GM18499 (cell line): Measurements from ENCODE around the gene SUSD4.
"Not testable (repeated sequence)": the region's sequence is repeated elsewhere in the genome, so short reads cannot be mapped to it uniquely, and the experiment has no call there.

Experiments
- ATAC-seq: cut with Tn5 transposase; IDR thresholded peaks from one replicate; pipeline ENCODE4 v1.9.1; 2021; ENCODE audit warnings: moderate number of reproducible peaks; ENCODE audit not compliant: insufficient read depth, unreplicated experiment

Gene SUSD4

GRCh38 chr1:223260712-223261111 is 103.3 kb downstream of the SUSD4 start:
- no peak for ATAC-seq

GRCh38 chr1:223259462-223259861 is 104.5 kb downstream of the SUSD4 start:
- no peak for ATAC-seq

DNA sequence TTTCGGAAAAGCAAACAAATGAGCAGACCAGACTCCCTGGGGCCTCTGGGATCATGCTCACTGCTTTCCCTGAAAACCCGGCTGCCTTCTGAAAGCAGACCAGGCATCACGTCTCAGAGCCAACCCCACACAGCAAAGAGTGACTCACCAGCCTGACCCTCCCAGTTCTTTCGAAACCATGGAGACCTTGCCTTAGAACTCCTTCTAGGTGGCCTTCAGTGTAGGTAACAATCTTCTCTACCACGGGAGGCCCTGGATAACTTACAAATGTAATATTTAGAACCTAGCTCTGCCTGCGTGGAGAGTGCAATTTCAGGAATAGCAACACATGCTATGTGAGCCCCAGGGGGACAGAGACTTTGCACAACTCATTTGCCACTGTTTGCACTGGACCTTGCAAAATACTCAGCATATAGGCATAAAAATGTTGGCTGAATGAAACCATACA is 105.2 kb downstream of the SUSD4 start:
- ATAC-seq, result no peak

GRCh38 chr1:223257856-223258550 is 106.0 kb downstream of the SUSD4 start:
- no peak for ATAC-seq

- ATAC-seq, result no peak
Measured at GRCh38 chr1:223256034-223256433, 107.9 kb downstream of the SUSD4 start.

DNA sequence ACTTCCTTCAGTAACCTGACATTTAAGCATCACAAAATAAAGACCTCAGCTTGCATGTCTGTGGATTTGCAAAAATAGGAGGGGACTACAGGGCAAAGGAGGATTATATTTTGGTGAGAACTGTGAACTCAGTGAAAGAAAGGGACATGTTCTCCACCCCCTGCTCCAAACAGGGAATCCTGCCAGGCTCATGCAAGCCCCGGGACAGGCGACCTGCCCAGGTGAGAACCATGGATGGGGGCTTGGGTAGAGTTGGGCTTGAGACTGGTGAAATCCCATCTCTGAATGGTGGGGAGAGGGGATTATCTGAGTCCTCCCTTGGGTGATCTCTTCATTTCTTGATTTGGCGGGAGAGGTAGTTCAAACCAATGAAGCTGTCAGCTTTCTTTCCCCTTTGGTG is 110.1 kb downstream of the SUSD4 start:
- no peak for ATAC-seq

GRCh38 chr1:223251387-223251786 is 112.6 kb downstream of the SUSD4 start:
- not testable (repeated sequence) for ATAC-seq

DNA sequence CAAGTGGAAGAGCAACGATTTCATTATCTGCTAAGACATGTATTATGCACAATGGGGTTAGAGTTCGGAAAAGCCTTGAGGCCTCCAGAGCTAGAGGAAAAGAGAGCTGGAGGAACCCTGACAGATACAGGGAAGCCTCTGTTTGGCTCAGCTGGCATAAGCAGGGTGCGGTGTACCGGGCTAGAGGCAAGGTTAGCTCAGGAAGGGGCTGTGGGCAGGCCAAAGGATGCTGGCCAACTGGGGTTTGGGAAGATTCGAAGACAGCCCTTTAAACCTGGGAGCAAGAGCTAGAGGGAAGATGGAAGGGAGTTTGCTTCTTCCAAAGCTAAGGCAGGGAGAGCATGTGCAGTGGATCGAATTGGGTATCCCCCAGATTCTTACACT is 113.4 kb downstream of the SUSD4 start:
- ATAC-seq, result no peak

GRCh38 chr1:223249854-223250631 is 113.9 kb downstream of the SUSD4 start:
- ATAC-seq, result no peak

- no peak for ATAC-seq
Measured at GRCh38 chr1:223248770-223249140, 115.2 kb downstream of the SUSD4 start.

- ATAC-seq, result no peak
Measured at GRCh38 chr1:223248001-223248769, 115.8 kb downstream of the SUSD4 start.

GRCh38 chr1:223246476-223247112 is 117.4 kb downstream of the SUSD4 start:
- ATAC-seq, result no peak

DNA sequence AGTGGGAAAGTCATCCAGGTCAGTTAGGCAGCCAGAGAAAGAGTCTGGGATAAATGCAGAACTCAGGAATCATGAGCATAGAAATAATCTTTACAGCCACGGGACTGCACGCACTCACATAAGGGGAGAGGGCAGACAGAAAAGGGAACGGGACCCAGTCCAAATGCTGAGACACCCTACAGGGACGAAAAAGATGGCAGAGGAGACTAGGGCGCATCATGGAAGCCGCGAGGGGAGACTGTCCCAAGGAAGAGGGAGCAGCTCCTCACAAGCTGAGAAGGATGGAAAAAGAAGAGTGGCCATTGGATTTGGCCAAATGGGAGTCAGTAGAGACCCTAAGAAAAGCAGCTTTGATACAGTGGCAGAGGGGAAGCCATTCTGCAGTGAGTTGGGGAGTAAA is 118.0 kb downstream of the SUSD4 start:
- ATAC-seq, result no peak

GRCh38 chr1:223245411-223245810 is 118.6 kb downstream of the SUSD4 start:
- no peak for ATAC-seq

DNA sequence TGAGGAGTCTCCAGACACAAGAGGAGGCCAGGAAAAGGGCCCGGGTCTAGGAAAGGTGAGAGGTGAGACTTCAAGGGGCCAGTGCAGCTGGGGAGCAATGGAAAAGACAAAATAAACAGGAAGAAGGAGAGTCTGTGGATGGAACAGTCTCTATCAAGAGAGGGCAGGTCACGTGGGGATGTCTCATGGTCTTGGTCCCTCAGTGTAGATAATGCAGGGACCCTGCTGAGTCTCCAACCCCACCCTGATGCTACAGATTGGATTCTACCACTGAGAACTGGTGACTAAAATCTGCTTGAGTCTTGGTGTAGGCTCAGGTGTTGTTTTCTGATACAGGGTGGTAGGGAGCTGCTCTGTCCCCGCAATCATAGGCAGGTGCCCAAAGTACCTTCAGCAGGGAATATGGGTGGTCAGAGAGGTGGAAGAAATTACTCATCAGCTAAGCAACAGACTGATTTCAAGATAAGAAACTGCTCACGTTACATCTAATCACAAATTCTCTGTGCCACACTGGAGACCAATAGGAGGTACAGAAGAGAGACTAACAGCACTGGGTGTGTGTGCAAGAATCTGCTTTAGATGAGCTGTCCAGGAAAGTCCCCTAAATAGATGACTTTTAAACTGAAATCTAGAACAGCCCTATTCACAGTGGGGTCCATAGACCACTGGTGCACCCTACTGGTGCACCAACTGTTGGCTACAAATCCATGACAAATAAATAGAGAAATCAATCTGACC is 119.4 kb downstream of the SUSD4 start:
- no peak for ATAC-seq

- ATAC-seq, result no peak
Measured at GRCh38 chr1:223243441-223244050, 120.4 kb downstream of the SUSD4 start.

GRCh38 chr1:223242971-223243370 is 121.0 kb downstream of the SUSD4 start:
- no peak for ATAC-seq

DNA sequence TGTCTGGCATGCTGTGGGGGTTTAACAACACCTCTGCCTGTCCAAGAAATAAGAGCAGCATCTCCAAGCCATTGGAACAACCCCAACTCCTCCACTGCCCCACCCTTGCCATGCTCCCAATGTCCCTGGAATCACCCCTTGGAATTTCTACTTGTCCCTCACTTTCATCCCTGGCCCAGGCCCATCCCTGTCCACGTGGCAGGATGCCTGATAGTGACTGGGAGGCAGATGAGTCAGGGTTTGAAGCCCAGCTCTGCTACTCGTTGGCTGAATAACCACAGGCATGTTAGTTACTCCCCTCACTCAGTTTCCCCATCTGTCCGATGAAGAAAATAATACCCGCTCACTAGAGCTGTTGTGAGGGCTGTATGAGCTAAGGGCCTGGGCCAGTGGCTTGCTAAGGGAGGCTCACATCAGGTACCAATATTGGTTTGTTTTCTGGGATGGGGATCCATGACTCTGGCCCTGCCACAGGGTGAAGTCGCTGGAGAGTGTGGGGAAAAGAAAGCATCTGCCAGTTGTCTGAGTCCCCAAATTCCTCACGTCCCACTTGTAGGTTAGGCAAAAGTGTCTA is 121.5 kb downstream of the SUSD4 start:
- no peak for ATAC-seq

- ATAC-seq, result no peak
Measured at GRCh38 chr1:223240122-223240521, 123.9 kb downstream of the SUSD4 start.
